Parathyroid adenoma (tissue), 2 donors: Measurements from ENCODE around the gene BRAP.

Experiments
- H2AFZ ChIP-seq: fragments of 300-600 bp; sonication (generic); one replicate; pipeline ENCODE4 v1.7.0; 2017; ENCODE audit warnings: antibody characterized with exemption, mild to moderate bottlenecking
- H3K27ac ChIP-seq: fragments of 300-600 bp; sonication (generic); one replicate; pipeline ENCODE4 v1.7.0; 2017
- H3K27me3 ChIP-seq: fragments of 300-600 bp; sonication (generic); one replicate; pipeline ENCODE4 v1.7.0; 2017; ENCODE audit warnings: low read length; ENCODE audit not compliant: control insufficient read depth, insufficient read depth
- H3K36me3 ChIP-seq: fragments of 300-600 bp; sonication (generic); one replicate; pipeline ENCODE4 v1.7.0; 2017; ENCODE audit warnings: low read length; ENCODE audit not compliant: control insufficient read depth, insufficient read depth
- H3K4me1 ChIP-seq: fragments of 300-600 bp; sonication (generic); one replicate; pipeline ENCODE4 v1.7.0; 2017; ENCODE audit warnings: control low read depth
- H3K4me2 ChIP-seq: fragments of 300-600 bp; sonication (generic); one replicate; pipeline ENCODE4 v1.7.0; 2017; ENCODE audit warnings: low read length
- H3K4me3 ChIP-seq: fragments of 300-600 bp; sonication (generic); one replicate; pipeline ENCODE4 v1.7.0; 2017; ENCODE audit warnings: low read depth, low read length
- H3K79me2 ChIP-seq: fragments of 300-600 bp; sonication (generic); one replicate; pipeline ENCODE4 v1.7.0; 2017; ENCODE audit warnings: control low read depth
- H3K9ac ChIP-seq: fragments of 300-600 bp; sonication (generic); one replicate; pipeline ENCODE4 v1.7.0; 2017; ENCODE audit warnings: mild to moderate bottlenecking
- H3K9me3 ChIP-seq: fragments of 300-600 bp; sonication (generic); one replicate; pipeline ENCODE4 v1.7.0; 2017; ENCODE audit warnings: low read length; ENCODE audit not compliant: control insufficient read depth
- TF ChIP-seq, protein P1 (sequence below): fragments of 300-600 bp; sonication (generic); IDR thresholded peaks from one replicate; pipeline ENCODE4 v1.7.0; 2017; ENCODE audit warnings: antibody characterized with exemption, mild to moderate bottlenecking
- donor health status: primary hyperparathyroidism.

Gene BRAP

DNA sequence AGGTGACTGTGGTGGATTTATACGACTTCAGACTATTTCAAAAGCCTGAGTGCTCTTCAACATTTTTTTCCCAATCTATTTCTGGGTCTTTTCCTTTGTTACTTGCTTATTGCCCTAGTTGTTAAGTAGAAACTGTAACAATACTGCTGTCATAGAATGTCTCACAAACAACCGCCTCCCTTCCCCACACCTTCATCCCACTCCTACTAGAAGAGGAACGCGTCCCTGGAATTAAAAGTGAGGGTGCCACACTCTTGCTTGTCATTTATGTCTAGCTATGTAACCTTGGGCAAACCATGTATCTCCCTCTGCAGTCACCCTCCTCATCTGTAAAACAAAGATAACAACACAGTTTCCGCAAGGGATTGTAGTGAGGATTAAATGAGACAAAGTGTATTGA lies 8.6 kb downstream of the BRAP start:
- Histone ChIP-seq H3K27me3 (no peaks in the 10 kb centered on the region), H3K79me2 (peaks cover 11% of the 10 kb centered on the region), H3K4me2 (no peak overlapping the region), H3K4me1 (no peaks in the 10 kb centered on the region), H3K27ac (no peak overlapping the region), H3K4me3 (no peak overlapping the region), H3K9me3 (no peaks in the 10 kb centered on the region), H3K9ac (no peak overlapping the region), H3K36me3 (no peaks in the 10 kb centered on the region), H2AFZ (no peak overlapping the region)
- TF ChIP-seq, protein P1, sequence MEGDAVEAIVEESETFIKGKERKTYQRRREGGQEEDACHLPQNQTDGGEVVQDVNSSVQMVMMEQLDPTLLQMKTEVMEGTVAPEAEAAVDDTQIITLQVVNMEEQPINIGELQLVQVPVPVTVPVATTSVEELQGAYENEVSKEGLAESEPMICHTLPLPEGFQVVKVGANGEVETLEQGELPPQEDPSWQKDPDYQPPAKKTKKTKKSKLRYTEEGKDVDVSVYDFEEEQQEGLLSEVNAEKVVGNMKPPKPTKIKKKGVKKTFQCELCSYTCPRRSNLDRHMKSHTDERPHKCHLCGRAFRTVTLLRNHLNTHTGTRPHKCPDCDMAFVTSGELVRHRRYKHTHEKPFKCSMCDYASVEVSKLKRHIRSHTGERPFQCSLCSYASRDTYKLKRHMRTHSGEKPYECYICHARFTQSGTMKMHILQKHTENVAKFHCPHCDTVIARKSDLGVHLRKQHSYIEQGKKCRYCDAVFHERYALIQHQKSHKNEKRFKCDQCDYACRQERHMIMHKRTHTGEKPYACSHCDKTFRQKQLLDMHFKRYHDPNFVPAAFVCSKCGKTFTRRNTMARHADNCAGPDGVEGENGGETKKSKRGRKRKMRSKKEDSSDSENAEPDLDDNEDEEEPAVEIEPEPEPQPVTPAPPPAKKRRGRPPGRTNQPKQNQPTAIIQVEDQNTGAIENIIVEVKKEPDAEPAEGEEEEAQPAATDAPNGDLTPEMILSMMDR = no peak

DNA sequence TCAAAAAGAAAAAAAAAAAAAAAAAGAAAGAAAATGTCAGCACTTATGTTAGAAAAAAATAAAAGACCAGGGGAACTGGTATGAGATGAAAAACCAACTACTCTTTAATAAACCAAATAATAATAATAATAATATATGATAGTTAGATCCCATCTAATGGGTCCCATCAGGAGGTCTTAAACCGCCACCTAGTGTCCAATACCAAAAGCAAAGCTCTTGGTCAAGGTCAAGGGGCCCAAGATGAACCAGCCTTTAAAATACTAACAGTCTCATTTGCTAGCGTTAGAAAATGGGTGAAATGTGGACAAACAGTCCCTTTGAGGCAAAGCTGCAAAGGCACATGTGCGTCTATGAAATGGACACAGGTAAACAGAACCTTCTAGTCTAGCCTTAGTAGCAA lies 12.3 kb downstream of the BRAP start:
- Histone ChIP-seq H3K27ac (no peak overlapping the region), H3K4me1 (no peaks in the 10 kb centered on the region), H3K79me2 (peaks cover 11% of the 10 kb centered on the region), H3K4me3 (no peak overlapping the region), H3K9ac (no peak overlapping the region), H3K9me3 (no peaks in the 10 kb centered on the region), H3K27me3 (no peaks in the 10 kb centered on the region), H3K4me2 (no peak overlapping the region), H2AFZ (no peak overlapping the region), H3K36me3 (no peaks in the 10 kb centered on the region)
- TF ChIP-seq, protein P1 = peak; percentile 25

DNA sequence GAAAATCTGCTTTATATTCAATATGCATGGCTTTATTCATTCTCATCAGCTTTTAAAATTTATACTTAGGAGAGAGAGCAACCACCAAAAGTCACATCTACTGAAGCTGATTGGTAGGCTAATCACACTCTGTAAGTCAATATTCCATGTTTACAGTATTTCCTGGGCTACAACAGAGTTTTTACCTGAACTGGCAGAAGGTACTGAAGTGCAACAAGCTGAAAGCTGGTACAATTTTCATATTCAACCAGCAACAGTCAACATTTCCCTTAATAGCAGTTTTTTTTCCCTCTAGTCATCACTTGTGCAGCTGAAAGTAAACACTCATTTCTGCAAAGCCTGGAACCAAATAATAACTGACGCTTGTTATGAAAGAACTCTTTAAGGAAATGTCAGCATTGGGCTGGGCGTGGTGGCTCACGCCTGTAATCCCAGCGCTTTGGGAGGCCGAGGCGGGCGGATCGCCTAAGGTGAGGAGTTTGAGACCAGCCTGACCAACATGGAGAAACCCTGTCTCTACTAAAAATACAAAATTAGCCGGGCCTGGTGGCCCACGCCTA lies 12.9 kb downstream of the BRAP start:
- Histone ChIP-seq H2AFZ (no peak overlapping the region), H3K4me1 (no peaks in the 10 kb centered on the region), H3K27me3 (no peaks in the 10 kb centered on the region), H3K79me2 (peaks cover 7% of the 10 kb centered on the region), H3K36me3 (no peaks in the 10 kb centered on the region), H3K4me3 (no peak overlapping the region), H3K9me3 (no peaks in the 10 kb centered on the region), H3K9ac (no peak overlapping the region), H3K27ac (no peak overlapping the region), H3K4me2 (no peak overlapping the region)
- TF ChIP-seq, protein P1 = no peak

DNA sequence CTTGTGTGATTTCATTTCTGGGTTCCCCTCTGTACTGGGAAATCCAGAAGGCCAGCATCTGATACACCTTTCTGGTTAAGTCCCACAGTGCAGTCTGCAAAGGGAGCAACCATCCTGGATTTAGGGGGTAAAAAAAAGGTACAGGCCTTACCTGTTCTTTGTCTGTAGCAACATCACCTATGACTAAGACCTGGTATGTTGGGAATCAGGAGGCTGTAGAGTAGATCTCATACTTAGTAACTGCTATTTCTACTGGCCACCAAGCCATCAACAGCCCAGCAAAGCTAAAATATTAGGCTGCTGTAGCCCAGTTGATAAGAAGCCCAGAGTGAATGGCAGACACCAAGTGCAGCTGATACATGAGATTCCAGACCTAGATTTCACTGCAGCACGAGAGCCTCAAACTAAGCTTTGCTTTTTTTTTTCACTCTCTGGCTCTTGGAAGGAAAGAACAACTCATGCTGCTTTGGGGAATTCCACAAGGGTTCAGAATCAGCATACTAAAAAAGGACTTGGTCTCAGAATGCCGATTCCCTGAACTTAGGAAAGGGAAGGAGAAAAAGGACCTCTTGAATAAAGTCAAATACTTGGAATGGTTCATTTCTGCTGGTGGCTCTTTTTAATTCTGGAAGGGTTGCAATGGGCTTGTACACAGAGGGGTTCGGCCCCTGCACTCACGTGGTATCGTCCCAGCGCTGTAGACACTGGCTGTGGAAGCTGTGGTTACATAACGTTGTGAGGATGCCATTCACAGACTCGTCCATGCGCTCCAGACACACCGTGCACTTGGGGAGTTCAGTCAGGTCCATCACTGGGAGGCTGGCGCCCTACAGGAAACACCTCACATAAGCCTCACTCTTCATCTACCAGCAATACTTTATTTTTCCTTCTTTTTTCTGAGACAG lies 20.5 kb downstream of the BRAP start:
- no peak overlapping the region for H3K27ac ChIP-seq
- no peak overlapping the region for H3K4me2 ChIP-seq
- no peaks in the 10 kb centered on the region for H3K9me3 ChIP-seq
- TF ChIP-seq, protein P1 = no peak
- no peak overlapping the region for H2AFZ ChIP-seq
- no peaks in the 10 kb centered on the region for H3K79me2 ChIP-seq
- no peaks in the 10 kb centered on the region for H3K27me3 ChIP-seq
- no peak overlapping the region for H3K4me3 ChIP-seq
- no peaks in the 10 kb centered on the region for H3K36me3 ChIP-seq
- H3K9ac ChIP-seq = no peak overlapping the region
- no peaks in the 10 kb centered on the region for H3K4me1 ChIP-seq
